ENCODE results near the gene ERBB4.

DNA sequence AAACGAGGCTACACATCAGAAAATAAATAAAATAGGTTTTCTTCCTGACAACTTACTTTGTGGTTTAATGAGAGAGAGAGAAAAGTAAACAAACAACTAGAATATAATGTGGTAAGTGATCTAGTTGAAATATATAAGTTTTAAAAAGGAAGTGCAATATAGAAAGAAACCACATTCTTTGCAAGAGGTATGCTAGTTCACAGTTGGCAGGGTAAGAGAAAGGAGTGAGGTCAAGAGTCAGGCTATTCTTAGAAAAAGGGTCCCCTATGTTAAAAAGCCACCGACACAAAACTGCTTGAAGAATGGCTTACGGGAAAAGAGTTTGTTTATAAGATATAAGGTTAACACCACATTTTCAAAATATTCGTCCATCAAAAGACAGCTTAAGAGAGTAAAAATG lies 462.1 kb downstream of the ERBB4 start:
- TF ChIP-seq, protein P1, sequence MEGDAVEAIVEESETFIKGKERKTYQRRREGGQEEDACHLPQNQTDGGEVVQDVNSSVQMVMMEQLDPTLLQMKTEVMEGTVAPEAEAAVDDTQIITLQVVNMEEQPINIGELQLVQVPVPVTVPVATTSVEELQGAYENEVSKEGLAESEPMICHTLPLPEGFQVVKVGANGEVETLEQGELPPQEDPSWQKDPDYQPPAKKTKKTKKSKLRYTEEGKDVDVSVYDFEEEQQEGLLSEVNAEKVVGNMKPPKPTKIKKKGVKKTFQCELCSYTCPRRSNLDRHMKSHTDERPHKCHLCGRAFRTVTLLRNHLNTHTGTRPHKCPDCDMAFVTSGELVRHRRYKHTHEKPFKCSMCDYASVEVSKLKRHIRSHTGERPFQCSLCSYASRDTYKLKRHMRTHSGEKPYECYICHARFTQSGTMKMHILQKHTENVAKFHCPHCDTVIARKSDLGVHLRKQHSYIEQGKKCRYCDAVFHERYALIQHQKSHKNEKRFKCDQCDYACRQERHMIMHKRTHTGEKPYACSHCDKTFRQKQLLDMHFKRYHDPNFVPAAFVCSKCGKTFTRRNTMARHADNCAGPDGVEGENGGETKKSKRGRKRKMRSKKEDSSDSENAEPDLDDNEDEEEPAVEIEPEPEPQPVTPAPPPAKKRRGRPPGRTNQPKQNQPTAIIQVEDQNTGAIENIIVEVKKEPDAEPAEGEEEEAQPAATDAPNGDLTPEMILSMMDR (IDR thresholded peaks at IDR 0.05; ENCODE audit: low read length): no peak
- no peak for TF ChIP-seq EZH2 (optimal IDR thresholded peaks at IDR 0.05; ENCODE audit: low read depth, low read length)

Measured in MM.1S (cell line).